Gastrocnemius medialis (tissue), 4 donors: Measurements from ENCODE around the gene CLCN3. TPM values are rescaled to one million over a fixed set of nuclear protein-coding genes. Genes with fewer than 3 reads are reported as not detected.

Source experiments
- ATAC-seq, 2 donors: fragments of 150-250 bp; one replicate each; pipeline ENCODE4 v1.9.1; 2016
- DNase-seq, 2 donors: peaks; one replicate each; pipeline ENCODE4 v3.0.0-alpha.2; 2019
- H3K27ac ChIP-seq, 4 donors: fragments of 200-600 bp; sonication (generic); 1 replicate in 1 of 4; 2 replicates in 3 of 4; pipeline ENCODE4 v1.5.1; 2016 to 2018; ENCODE audit warnings: mild to moderate bottlenecking in 2 of 4, moderate library complexity in 1 of 4
- H3K27me3 ChIP-seq, 3 donors: fragments of 200-600 bp; sonication (generic) in 2 of 3; 1 replicate in 1 of 3; 2 replicates in 2 of 3; pipeline versions ENCODE4 v1.5.1 to v1.6.0; 2016 to 2019; ENCODE audit warnings: mild to moderate bottlenecking in 1 of 3, moderate library complexity in 1 of 3
- H3K36me3 ChIP-seq, 2 donors: fragments of 200-600 bp; sonication (generic) in 1 of 2; one replicate each; pipeline ENCODE4 v1.5.1; 2017 to 2018
- H3K4me1 ChIP-seq, 2 donors: fragments of 200-600 bp; sonication (generic) in 1 of 2; one replicate each; pipeline ENCODE4 v1.5.1; 2016 to 2017; ENCODE audit warnings: mild to moderate bottlenecking in 2 of 2
- H3K4me3 ChIP-seq, 4 donors: fragments of 200-600 bp; sonication (generic) in 3 of 4; 1 replicate in 1 of 4; 2 replicates in 3 of 4; pipeline ENCODE4 v1.5.1; 2016 to 2019; ENCODE audit warnings: mild to moderate bottlenecking in 2 of 4
- H3K9me3 ChIP-seq, 3 donors: fragments of 200-600 bp; sonication (generic) in 2 of 3; 1 replicate in 1 of 3; 2 replicates in 2 of 3; pipeline ENCODE4 v1.5.1; 2016 to 2019
- POLR2A ChIP-seq, 2 donors: fragments of 450-650 bp; IDR thresholded peaks; one replicate each; pipeline ENCODE4 v1.6.1; 2017; ENCODE audit warnings: antibody characterized with exemption in 2 of 2, mild to moderate bottlenecking in 2 of 2, moderate library complexity in 2 of 2
- in situ Hi-C, 4 donors: fragments of 200-750 bp; cut with MboI; loops; one replicate each; pipeline versions ENCODE4 v1.15.0 to v1.8.0; 2017; ENCODE audit warnings: low sequenced_read_pairs in 4 of 4
- intact Hi-C: fragments of 100-400 bp; cut with DNase I; formaldehyde crosslinking; loops from one replicate; pipeline ENCODE4 v1.15.1; 2023; ENCODE audit warnings: low total_unique reads
- total RNA-seq, 4 donors: library from RNA; depleted of rRNA; stranded (reverse); fragments of >200 nt; gene quantifications; one replicate each; pipeline versions ENCODE4 v1.1.0 to v1.2.3, GENCODE V29; 2016
- TF ChIP-seq, protein P1 (sequence below), 5 experiments: fragments of 450-650 bp in 3 of 5; fragments of 200-600 bp in 2 of 5; sonication (generic) in 2 of 5; IDR thresholded peaks in 4 of 5; conservative IDR thresholded peaks in 1 of 5; 1 replicate in 4 of 5; 2 replicates in 1 of 5; pipeline ENCODE4 v1.5.1; 2016 to 2019; ENCODE audit warnings: antibody characterized with exemption in 5 of 5, mild to moderate bottlenecking in 3 of 5, moderate library complexity in 3 of 5

The CLCN3 gene
- total RNA-seq, 4 donors from 2014 or later: 18.7 to 24.8 (median 20.5) TPM

DNA sequence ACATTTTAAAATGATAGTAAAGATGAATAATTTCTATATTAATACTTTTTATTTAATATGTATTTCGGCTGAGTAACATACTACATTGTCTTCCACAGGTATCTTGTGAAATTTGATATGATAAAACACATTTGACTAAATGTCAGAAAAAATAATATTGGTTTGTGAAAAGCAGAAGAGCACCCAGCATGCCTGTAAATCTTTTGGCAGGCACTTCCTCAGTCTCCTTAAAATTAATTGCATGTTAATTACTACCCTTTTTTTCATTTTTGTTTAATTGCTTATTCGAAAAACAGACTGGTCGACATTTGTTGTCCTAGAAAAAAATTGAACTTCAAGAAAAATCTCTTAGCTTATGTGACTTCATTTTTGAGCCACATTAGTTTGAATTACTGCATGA lies 40.6 kb downstream of the CLCN3 start:
- no peaks in the 10 kb centered on the region for H3K27me3 ChIP-seq
- TF ChIP-seq, protein P1, sequence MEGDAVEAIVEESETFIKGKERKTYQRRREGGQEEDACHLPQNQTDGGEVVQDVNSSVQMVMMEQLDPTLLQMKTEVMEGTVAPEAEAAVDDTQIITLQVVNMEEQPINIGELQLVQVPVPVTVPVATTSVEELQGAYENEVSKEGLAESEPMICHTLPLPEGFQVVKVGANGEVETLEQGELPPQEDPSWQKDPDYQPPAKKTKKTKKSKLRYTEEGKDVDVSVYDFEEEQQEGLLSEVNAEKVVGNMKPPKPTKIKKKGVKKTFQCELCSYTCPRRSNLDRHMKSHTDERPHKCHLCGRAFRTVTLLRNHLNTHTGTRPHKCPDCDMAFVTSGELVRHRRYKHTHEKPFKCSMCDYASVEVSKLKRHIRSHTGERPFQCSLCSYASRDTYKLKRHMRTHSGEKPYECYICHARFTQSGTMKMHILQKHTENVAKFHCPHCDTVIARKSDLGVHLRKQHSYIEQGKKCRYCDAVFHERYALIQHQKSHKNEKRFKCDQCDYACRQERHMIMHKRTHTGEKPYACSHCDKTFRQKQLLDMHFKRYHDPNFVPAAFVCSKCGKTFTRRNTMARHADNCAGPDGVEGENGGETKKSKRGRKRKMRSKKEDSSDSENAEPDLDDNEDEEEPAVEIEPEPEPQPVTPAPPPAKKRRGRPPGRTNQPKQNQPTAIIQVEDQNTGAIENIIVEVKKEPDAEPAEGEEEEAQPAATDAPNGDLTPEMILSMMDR (IDR thresholded peaks at IDR 0.05 in 4 of 5, conservative IDR thresholded peaks at IDR 0.05 in 1 of 5): no peak
- no peak for TF ChIP-seq POLR2A (IDR thresholded peaks at IDR 0.05)
- H3K4me1 ChIP-seq: peaks cover 43 to 60% of the 10 kb centered on the region in 2 donors
- H3K27ac ChIP-seq: peak overlapping the region; percentile 79 to 85 (median 80)
- ATAC-seq (no peak), DNase-seq (no peak)
- intact Hi-C loops: loop anchor here (1.0 to 5.0 kb wide), 2 partner anchors 41 to 366 kb away; partner anchors contain the start of genes CLCN3 and MFAP3L
- in situ Hi-C loops: no loop called here
- H3K9me3 ChIP-seq: no peaks in the 10 kb centered on the region
- H3K4me3 ChIP-seq: peak overlapping the region; percentile 49 to 61 (median 56)
- H3K36me3 ChIP-seq: no peaks in the 10 kb centered on the region

DNA sequence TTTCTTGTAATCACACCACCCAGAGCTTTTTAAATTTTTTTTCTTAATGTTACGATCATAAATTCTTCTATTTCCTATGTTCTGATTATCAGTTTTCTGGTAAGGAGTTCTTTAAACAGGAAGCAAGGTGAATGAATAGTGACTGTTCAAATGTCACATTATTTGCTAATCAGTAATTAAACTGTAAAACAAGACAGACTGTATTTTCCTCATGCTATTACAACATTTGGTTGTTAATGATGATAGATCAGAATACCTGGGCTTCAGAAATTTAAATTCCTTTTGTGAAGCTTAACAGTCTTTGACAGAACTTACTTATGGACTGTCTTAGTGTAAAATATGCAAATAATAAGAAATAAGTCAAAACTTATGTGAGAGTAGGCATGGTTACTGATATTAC lies 41.4 kb downstream of the CLCN3 start:
- Histone ChIP-seq H3K9me3 (no peaks in the 10 kb centered on the region), H3K36me3 (no peaks in the 10 kb centered on the region), H3K27me3 (no peaks in the 10 kb centered on the region), H3K27ac (peak overlapping the region in 3 of 4 donors; percentile 79 to 81 (median 80)), H3K4me3 (no peak overlapping the region), H3K4me1 (peaks cover 43 to 60% of the 10 kb centered on the region in 2 donors)
- in situ Hi-C loops: no loop called here
- DNase-seq (no peak), ATAC-seq (no peak)
- TF ChIP-seq POLR2A (IDR thresholded peaks at IDR 0.05): no peak
- TF ChIP-seq, protein P1 (IDR thresholded peaks at IDR 0.05 in 4 of 5, conservative IDR thresholded peaks at IDR 0.05 in 1 of 5): no peak
- intact Hi-C loops: loop anchor here (5.0 kb wide), 1 partner anchor 366 kb away; the partner anchor contains the start of gene MFAP3L

DNA sequence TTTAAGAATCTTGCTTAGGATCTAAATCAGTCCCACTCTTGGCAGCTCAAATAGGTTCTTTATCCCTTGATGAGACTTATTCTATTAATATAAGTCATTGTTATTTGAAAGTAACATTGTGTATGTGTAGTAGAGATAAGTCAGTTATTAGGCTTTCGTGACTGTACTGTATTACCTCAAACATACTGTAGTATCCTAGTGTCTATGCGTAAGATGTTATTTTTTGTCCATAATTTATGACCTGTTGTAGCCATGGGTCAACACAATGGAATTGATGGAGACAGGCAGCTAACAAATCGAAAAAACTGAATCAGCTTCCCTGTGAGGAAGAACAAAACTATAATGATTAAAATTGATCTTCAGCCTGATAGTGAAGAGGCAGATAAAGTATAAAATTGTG lies 41.8 kb downstream of the CLCN3 start:
- Histone ChIP-seq H3K27ac (peak overlapping the region in 3 of 4 donors; percentile 79 to 81 (median 80)), H3K4me3 (no peak overlapping the region), H3K4me1 (peaks cover 43 to 60% of the 10 kb centered on the region in 2 donors), H3K27me3 (no peaks in the 10 kb centered on the region), H3K36me3 (no peaks in the 10 kb centered on the region), H3K9me3 (no peaks in the 10 kb centered on the region)
- ATAC-seq (no peak), DNase-seq (no peak)
- TF ChIP-seq, protein P1 (IDR thresholded peaks at IDR 0.05 in 4 of 5, conservative IDR thresholded peaks at IDR 0.05 in 1 of 5): no peak
- no peak for TF ChIP-seq POLR2A (IDR thresholded peaks at IDR 0.05)
- intact Hi-C loops: loop anchor here (5.0 kb wide), 1 partner anchor 365 kb away; the partner anchor contains the start of gene MFAP3L
- in situ Hi-C loops: no loop called here

DNA sequence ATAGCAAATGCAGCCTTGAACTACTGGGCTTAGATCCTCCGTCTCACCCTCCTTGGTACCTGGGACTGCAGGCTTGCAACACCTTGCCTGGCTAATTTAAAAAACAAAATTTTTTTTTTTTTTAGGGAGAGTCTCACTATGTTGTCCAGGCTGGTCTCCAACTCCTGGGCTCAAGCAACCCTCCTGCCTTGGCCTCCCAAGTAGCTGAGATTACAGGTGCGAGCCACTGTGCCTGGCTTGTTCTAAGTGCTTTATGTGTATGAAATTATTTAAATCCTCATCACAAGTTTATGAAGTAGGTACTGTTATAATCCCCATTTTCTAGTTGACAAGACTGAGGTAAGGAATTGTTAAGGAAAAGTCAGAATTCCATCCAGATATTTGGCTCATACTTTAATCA lies 43.0 kb downstream of the CLCN3 start:
- Histone ChIP-seq H3K36me3 (no peaks in the 10 kb centered on the region), H3K27me3 (no peaks in the 10 kb centered on the region), H3K4me3 (no peak overlapping the region), H3K27ac (peak overlapping the region in 3 of 4 donors; percentile 26 to 45 (median 38)), H3K9me3 (no peaks in the 10 kb centered on the region), H3K4me1 (peaks cover 43 to 60% of the 10 kb centered on the region in 2 donors)
- in situ Hi-C loops (no loop called here), intact Hi-C loops (loop anchor here (5.0 kb wide), 1 partner anchor 364 kb away; the partner anchor contains the start of gene MFAP3L)
- ATAC-seq: no peak
- TF ChIP-seq, protein P1 (IDR thresholded peaks at IDR 0.05 in 4 of 5, conservative IDR thresholded peaks at IDR 0.05 in 1 of 5): no peak
- TF ChIP-seq POLR2A (IDR thresholded peaks at IDR 0.05): no peak
- DNase-seq: no peak
